MM.1S (cell line): ENCODE results near the gene TREML4.

Experiments
- CTCF ChIP-seq: fragments of 300-600 bp; sonication (generic); IDR thresholded peaks from 2 replicates; pipeline ENCODE4 v1.5.1; 2016; ENCODE audit warnings: antibody characterized with exemption, low read length, mixed read lengths
- EZH2 ChIP-seq: fragments of 300-600 bp; sonication (generic); optimal IDR thresholded peaks from 2 replicates; pipeline ENCODE3; 2017; ENCODE audit warnings: low read depth, mild to moderate bottlenecking, antibody characterized with exemption, low read length, mixed read lengths
- EZH2phosphoT487 ChIP-seq: fragments of 300-600 bp; sonication (generic); IDR thresholded peaks from 2 replicates; pipeline ENCODE4 v1.6.1; 2018; ENCODE audit warnings: antibody characterized with exemption, low read length

- TF ChIP-seq CTCF (peak; percentile 53), EZH2 (no peak), EZH2phosphoT487 (no peak)
These were observed 36.6 kb upstream of the TREML4 start for GRCh38 chr6:41191569-41191968.
